ENCODE results near the gene TCF25.
"Not testable (repeated sequence)": the region's sequence is repeated elsewhere in the genome, so short reads cannot be mapped to it uniquely, and the experiment has no call there.

Gene TCF25

GRCh38 chr16:89836484-89836883 is 36.9 kb upstream of the TCF25 start:
- not testable (repeated sequence) for H3K27ac Mint-ChIP-seq, H3K4me3 Mint-ChIP-seq

GRCh38 chr16:89837014-89837546 is 36.3 kb upstream of the TCF25 start:
- H3K4me1 Mint-ChIP-seq: peaks cover 30% of the 10 kb centered on the region
- H3K4me3 Mint-ChIP-seq: no peak overlapping the region
- CTCF ChIA-PET: interaction anchor here (1.6 kb wide), 1 partner anchor 23 kb away, joined by 6 read pairs; no protein-coding TSS in a partner anchor
- peaks cover 42% of the 10 kb centered on the region for H3K27me3 Mint-ChIP-seq
- H3K27ac Mint-ChIP-seq: peak overlapping the region; percentile 91
- DNase-seq: no peak
- H3K36me3 Mint-ChIP-seq: no peaks in the 10 kb centered on the region
- peaks cover 7% of the 10 kb centered on the region for H3K9me3 Mint-ChIP-seq

More at GRCh38 chr16:89836484-89836883, 36.9 kb upstream of the TCF25 start:
- DNase-seq, H3K9me3 Mint-ChIP-seq, CTCF ChIA-PET, H3K36me3 Mint-ChIP-seq: not testable (repeated sequence)
- Mint-ChIP-seq H3K27me3 (peaks cover 48% of the 10 kb centered on the region), H3K4me1 (peaks cover 30% of the 10 kb centered on the region)

GRCh38 chr16:89841275-89841674 is 32.1 kb upstream of the TCF25 start:
- H3K27me3 Mint-ChIP-seq: peaks cover 42% of the 10 kb centered on the region
- H3K27ac Mint-ChIP-seq: no peak overlapping the region
- peak; percentile 49 for DNase-seq
- H3K4me3 Mint-ChIP-seq: no peak overlapping the region
- peaks cover 48% of the 10 kb centered on the region for H3K4me1 Mint-ChIP-seq
- no peaks in the 10 kb centered on the region for H3K36me3 Mint-ChIP-seq
- no peaks in the 10 kb centered on the region for H3K9me3 Mint-ChIP-seq
- CTCF ChIA-PET: interaction anchor here (1.4 kb wide), 1 partner anchor 19 kb away, joined by 8 read pairs; no protein-coding TSS in a partner anchor

GRCh38 chr16:89842471-89843408 is 30.7 kb upstream of the TCF25 start:
- DNase-seq: no peak
- no peak overlapping the region for H3K27ac Mint-ChIP-seq
- H3K36me3 Mint-ChIP-seq: no peaks in the 10 kb centered on the region
- H3K27me3 Mint-ChIP-seq: peaks cover 30% of the 10 kb centered on the region
- H3K4me3 Mint-ChIP-seq: no peak overlapping the region
- peaks cover 47% of the 10 kb centered on the region for H3K4me1 Mint-ChIP-seq
- CTCF ChIA-PET: no interaction called here
- H3K9me3 Mint-ChIP-seq: no peaks in the 10 kb centered on the region

GRCh38 chr16:89843409-89844350 is 29.7 kb upstream of the TCF25 start:
- Mint-ChIP-seq H3K27ac (no peak overlapping the region), H3K9me3 (no peaks in the 10 kb centered on the region), H3K36me3 (no peaks in the 10 kb centered on the region), H3K27me3 (peaks cover 29% of the 10 kb centered on the region), H3K4me3 (no peak overlapping the region), H3K4me1 (peaks cover 37% of the 10 kb centered on the region)
- no peak for DNase-seq
- CTCF ChIA-PET: no interaction called here

GRCh38 chr16:89844739-89845339 is 28.6 kb upstream of the TCF25 start:
- Mint-ChIP-seq H3K9me3 (no peaks in the 10 kb centered on the region), H3K4me1 (peaks cover 33% of the 10 kb centered on the region), H3K4me3 (no peak overlapping the region), H3K27ac (no peak overlapping the region), H3K36me3 (no peaks in the 10 kb centered on the region), H3K27me3 (peaks cover 25% of the 10 kb centered on the region)
- DNase-seq: no peak
- CTCF ChIA-PET: interaction anchor here (1.7 kb wide), 1 partner anchor 16 kb away, joined by 7 read pairs; no protein-coding TSS in a partner anchor

- CTCF ChIA-PET: interaction anchor here (1.7 kb wide), 1 partner anchor 15 kb away, joined by 7 read pairs; no protein-coding TSS in a partner anchor
- peak overlapping the region; percentile 65 for H3K27ac Mint-ChIP-seq
- peak; percentile 68 for DNase-seq
- H3K4me1 Mint-ChIP-seq: peaks cover 33% of the 10 kb centered on the region
- no peaks in the 10 kb centered on the region for H3K36me3 Mint-ChIP-seq
- H3K4me3 Mint-ChIP-seq: peak overlapping the region; percentile 10
- H3K27me3 Mint-ChIP-seq: peaks cover 22% of the 10 kb centered on the region
- H3K9me3 Mint-ChIP-seq: no peaks in the 10 kb centered on the region
Observed at GRCh38 chr16:89845417-89845816, 28.0 kb upstream of the TCF25 start.

- no peak overlapping the region for H3K27ac Mint-ChIP-seq
- peaks cover 22% of the 10 kb centered on the region for H3K27me3 Mint-ChIP-seq
- DNase-seq: no peak
- H3K4me3 Mint-ChIP-seq: no peak overlapping the region
- no peaks in the 10 kb centered on the region for H3K9me3 Mint-ChIP-seq
- CTCF ChIA-PET: interaction anchor here (1.0 kb wide), 1 partner anchor 13 kb away, joined by 3 read pairs; no protein-coding TSS in a partner anchor
- no peaks in the 10 kb centered on the region for H3K36me3 Mint-ChIP-seq
- H3K4me1 Mint-ChIP-seq: peaks cover 26% of the 10 kb centered on the region
Observed at GRCh38 chr16:89847051-89847939, 26.1 kb upstream of the TCF25 start.

GRCh38 chr16:89847940-89848297 is 25.5 kb upstream of the TCF25 start:
- Mint-ChIP-seq H3K4me3 (no peak overlapping the region), H3K36me3 (no peaks in the 10 kb centered on the region), H3K27me3 (peaks cover 17% of the 10 kb centered on the region), H3K27ac (no peak overlapping the region), H3K9me3 (no peaks in the 10 kb centered on the region), H3K4me1 (peaks cover 26% of the 10 kb centered on the region)
- CTCF ChIA-PET: interaction anchor here (1.0 kb wide), 1 partner anchor 12 kb away, joined by 3 read pairs; no protein-coding TSS in a partner anchor
- DNase-seq: no peak

- DNase-seq: no peak
- H3K4me3 Mint-ChIP-seq: no peak overlapping the region
- H3K27me3 Mint-ChIP-seq: peaks cover 17% of the 10 kb centered on the region
- H3K9me3 Mint-ChIP-seq: no peaks in the 10 kb centered on the region
- H3K36me3 Mint-ChIP-seq: no peaks in the 10 kb centered on the region
- H3K27ac Mint-ChIP-seq: no peak overlapping the region
- H3K4me1 Mint-ChIP-seq: peaks cover 26% of the 10 kb centered on the region
- CTCF ChIA-PET: no interaction called here
Observed at GRCh38 chr16:89848974-89849373, 24.4 kb upstream of the TCF25 start.

- Mint-ChIP-seq H3K4me3 (no peak overlapping the region), H3K36me3 (no peaks in the 10 kb centered on the region), H3K27ac (no peak overlapping the region), H3K9me3 (no peaks in the 10 kb centered on the region), H3K27me3 (peaks cover 20% of the 10 kb centered on the region), H3K4me1 (no peaks in the 10 kb centered on the region)
- CTCF ChIA-PET: interaction anchor here (0.9 kb wide), 1 partner anchor 9 kb away, joined by 3 read pairs; no protein-coding TSS in a partner anchor
- DNase-seq: no peak
Observed at GRCh38 chr16:89853306-89853993, 19.9 kb upstream of the TCF25 start.

- Mint-ChIP-seq H3K4me1 (peaks cover under 1% of the 10 kb centered on the region), H3K27ac (no peak overlapping the region), H3K9me3 (no peaks in the 10 kb centered on the region)
Observed at GRCh38 chr16:89855301-89855945, 18.0 kb upstream of the TCF25 start.

More at GRCh38 chr16:89855301-89855945, 18.0 kb upstream of the TCF25 start:
- Mint-ChIP-seq H3K4me3 (no peak overlapping the region), H3K36me3 (no peaks in the 10 kb centered on the region), H3K27me3 (peaks cover 30% of the 10 kb centered on the region)
- CTCF ChIA-PET: no interaction called here
- no peak for DNase-seq

Data from activated naive CD4-positive, alpha-beta T cell treated with anti-CD3 and anti-CD28 coated beads, Interleukin-2, amount 10 ng/mL, durations not matched to agents 7 days and 5 days (primary cell).